Astrocyte (in vitro differentiated cells and primary cell): Measurements from ENCODE around the gene NUAK2.

Experiments
- CTCF ChIP-seq: IDR thresholded peaks from 2 replicates; pipeline ENCODE4 v1.5.1; 2011; ENCODE audit warnings: low read depth, mild to moderate bottlenecking, inconsistent platforms, low read length, moderate library complexity; ENCODE audit not compliant: insufficient read depth
- EZH2 ChIP-seq: IDR thresholded peaks from 2 replicates; pipeline ENCODE4 v1.6.1; 2012; ENCODE audit warnings: mild to moderate bottlenecking, low read length, inconsistent platforms; ENCODE audit not compliant: insufficient read depth

GRCh38 chr1:205355075-205355453 is 33.5 kb upstream of the NUAK2 start:
- TF ChIP-seq CTCF: no peak
- TF ChIP-seq EZH2: no peak
